Measurements from ENCODE around the gene KCTD15.

The KCTD15 gene

DNA sequence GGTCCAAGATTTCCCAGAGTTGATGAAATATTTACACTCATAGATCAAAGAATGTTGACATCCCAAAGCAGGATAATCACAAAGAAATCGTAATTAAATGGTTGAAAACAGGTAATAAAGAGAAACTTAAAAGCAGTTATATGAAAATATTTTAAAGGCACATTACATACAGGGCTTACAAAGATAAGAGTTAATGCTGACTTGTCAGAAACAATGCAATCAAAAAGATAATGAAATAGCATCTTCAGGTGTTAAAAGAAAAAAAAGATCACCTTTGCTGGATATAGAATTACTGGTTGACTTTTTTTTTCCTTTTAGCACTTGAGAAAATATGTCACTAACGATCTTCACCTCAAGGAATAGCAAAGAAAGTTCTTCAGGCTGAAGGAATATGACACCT, 48.8 kb downstream of the KCTD15 start:
- H3K4me3 ChIP-seq (ENCODE audit: low read depth, low read length), result no peak overlapping the region

GRCh38 chr19:33849551-33850147, 53.0 kb downstream of the KCTD15 start:
- H3K4me3 ChIP-seq (ENCODE audit: low read depth, low read length), result no peak overlapping the region

GRCh38 chr19:33859016-33859415, 62.3 kb downstream of the KCTD15 start:
- H3K4me3 ChIP-seq (ENCODE audit: low read depth, low read length), result no peak overlapping the region

DNA sequence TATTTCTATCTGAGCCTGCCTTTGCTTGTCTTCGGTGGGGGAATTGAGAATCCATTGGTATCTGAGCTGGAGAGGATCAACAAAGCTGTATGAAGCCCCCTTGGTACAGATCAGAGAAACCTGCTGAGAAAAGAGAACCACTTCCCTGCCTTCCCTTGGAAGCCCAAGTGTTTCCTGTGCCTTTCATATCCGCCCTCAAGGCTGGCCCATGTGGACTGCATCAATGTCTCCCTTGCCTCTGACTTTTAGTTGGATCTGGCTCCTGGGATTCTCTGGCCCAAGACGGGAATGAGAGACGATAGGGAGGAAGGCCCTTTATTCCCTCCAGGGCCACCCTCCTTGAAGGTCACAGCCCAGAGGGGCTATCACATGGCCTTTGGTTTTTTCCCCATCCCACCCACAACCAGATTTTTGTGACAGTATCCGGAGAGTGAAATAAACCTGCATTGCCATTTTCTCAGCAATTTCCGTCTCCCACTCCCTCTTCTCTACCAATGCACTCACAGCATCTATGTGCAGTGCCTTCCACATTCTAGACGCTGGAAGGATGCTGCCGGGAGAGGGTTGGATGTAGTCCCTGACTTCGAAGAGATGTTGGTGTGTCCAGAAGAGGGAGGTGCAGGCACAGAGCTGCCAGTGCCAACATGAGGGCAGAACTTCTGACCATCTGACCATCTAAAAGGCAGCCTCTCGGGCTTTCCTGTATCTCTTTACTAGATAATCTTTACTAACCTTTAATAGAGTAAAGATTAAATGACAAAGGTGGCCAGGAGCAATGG, 63.8 kb downstream of the KCTD15 start:
- H3K4me3 ChIP-seq (ENCODE audit: low read depth, low read length), result no peak overlapping the region

DNA sequence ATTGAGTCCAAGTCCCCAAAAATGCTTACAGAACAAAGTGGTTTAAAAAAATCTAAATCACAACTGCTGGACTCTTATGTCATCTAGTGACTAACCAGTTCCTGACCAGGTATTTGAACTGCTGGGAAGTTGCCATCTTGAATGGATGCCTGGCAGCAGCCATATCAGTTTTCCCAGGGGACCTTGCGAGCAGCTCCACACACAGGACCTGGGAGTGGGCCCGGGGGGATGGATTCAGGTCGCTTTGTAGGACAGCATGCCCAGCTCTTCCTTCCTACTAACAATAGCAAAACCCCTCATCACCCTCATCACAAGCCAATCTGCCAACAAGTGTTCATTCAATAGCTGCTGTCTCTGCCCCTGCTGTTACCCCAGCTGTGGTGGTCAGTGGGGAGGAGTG, 65.3 kb downstream of the KCTD15 start:
- no peak overlapping the region for H3K4me3 ChIP-seq (ENCODE audit: low read depth, low read length)

DNA sequence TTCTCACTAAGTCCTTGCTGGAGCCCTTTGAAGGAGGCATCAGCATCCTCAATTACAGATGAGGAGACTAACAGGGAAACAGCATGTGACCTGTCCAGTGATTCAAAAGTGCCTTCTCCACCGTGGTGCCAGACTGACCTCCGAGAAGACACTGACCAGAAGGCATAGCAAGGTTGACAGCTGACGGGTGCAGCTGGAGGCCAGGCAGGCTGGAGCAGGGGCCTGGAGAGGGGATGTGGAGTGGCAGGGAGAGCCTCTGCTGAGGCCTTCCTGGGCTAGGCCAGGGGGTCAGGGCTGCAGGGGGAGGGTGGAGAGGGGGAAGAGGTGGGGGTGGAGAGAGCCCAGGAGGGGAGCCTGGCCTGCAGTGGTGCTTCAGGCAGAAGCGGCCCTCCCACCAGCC, 66.3 kb downstream of the KCTD15 start:
- no peak overlapping the region for H3K4me3 ChIP-seq (ENCODE audit: low read depth, low read length)

- H3K4me3 ChIP-seq (ENCODE audit: low read depth, low read length), result no peak overlapping the region
Measured at GRCh38 chr19:33863436-33863835, 66.8 kb downstream of the KCTD15 start.

- no peak overlapping the region for H3K4me3 ChIP-seq (ENCODE audit: low read depth, low read length)
Measured at GRCh38 chr19:33864311-33864850, 67.7 kb downstream of the KCTD15 start.

DNA sequence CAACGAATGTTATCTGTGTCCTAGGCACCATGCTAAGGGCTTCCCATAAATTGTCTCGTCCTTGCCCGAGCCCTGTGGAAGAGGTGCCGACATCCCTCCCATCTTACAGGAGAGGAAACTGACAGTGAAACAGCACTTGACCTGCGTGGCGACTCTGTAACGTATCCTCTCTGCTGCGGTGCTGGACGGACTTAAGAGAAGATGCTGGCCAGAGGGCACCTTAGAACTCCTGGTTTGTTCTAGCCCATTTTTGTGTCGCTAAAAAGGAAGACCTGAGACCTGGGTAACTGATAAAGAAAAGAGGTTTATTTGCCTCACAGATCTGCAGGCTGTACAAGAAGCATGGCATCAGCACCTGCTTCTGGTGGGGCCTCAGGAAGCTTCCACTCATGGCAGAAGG, 68.6 kb downstream of the KCTD15 start:
- H3K4me3 ChIP-seq (ENCODE audit: low read depth, low read length), result no peak overlapping the region

Data from iPS-11a (cell line).